Activated T-cell treated with anti-CD3 and anti-CD28 coated beads, Interleukin-2, amount 50 U/mL, for 48 hours (primary cell): ENCODE data around the gene ZNF471.

Source experiments
- DNase-seq, 2 experiments: peaks; one replicate each; pipeline ENCODE4 v3.0.0-alpha.2; 2020

The ZNF471 gene

GRCh38 chr19:56507446-56508289 is at the start of gene ZNF471:
Gene ZNF471, plus strand, starts transcription at chr19:56507855. Its CDS starts 3,717 bp downstream, at chr19:56511572.
- peak; percentile 86 to 88 for DNase-seq

GRCh38 chr19:56474308-56474707 is 33.3 kb upstream of the ZNF471 start:
- no peak for DNase-seq

GRCh38 chr19:56476093-56476492 is 31.6 kb upstream of the ZNF471 start:
- DNase-seq: no peak

DNA sequence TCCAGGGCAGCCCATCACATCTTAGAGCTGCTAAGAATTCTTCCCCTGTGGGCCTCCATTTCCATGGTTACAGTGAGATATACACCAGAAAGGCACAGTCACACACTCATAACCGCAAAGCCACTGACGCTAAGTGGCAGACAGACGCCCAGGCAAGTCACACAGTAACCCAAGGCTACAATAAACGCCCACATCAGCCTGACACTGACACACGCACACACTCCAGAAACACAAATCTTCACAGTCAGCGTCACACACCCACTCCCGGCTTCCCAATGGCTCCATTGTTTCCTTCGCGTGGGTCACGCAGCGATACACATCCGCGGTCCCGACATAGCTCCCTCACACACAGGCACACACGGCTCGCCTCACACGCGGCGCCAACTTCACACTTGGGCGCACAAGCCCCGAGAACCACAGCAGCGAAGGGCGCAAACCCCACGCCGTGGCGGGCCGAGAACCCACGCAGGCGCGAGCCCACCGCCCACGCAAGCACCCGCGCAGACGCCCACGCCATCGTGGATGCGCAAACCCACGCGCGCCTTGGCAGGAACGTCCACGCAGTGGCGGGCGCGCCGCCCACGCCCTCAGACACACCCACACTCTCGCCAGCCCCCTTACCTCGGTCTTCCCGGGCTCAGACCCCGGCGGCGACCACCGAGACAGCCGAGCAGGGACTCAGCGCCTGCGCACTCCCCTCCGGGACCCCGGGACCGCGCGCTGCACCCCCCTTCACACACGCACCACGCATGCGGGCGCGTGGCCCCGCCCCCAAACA is 30.8 kb upstream of the ZNF471 start, which contains the start of gene ZNF667:
TSS of gene ZNF667 (minus strand) at position 695 of the 778 bp plus-strand sequence. CDS start 14,975 bp downstream, outside the sequence.
- DNase-seq: peak; percentile 31 to 43

- peak; percentile 73 to 76 for DNase-seq
Measured at GRCh38 chr19:56477429-56478338, 30.0 kb upstream of the ZNF471 start.

DNA sequence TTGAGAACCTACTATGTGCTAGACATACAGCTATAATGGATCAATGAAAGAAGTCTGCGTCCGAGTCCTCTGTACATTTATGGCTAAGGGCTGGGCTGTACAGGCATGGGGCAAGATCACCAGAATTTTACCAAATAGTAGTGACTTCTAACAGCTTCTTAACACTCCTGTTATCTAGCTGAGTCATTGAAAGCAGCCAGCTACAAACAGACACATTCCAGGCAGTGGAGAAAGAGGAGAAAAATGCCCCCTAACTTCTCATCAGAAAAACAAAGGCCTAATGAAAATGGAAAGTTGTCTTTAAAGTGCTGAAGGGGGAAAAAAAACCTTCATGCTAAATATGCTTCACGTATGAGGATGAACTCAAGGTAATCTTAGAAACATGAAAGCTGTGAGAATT is 16.3 kb upstream of the ZNF471 start:
- no peak for DNase-seq

DNA sequence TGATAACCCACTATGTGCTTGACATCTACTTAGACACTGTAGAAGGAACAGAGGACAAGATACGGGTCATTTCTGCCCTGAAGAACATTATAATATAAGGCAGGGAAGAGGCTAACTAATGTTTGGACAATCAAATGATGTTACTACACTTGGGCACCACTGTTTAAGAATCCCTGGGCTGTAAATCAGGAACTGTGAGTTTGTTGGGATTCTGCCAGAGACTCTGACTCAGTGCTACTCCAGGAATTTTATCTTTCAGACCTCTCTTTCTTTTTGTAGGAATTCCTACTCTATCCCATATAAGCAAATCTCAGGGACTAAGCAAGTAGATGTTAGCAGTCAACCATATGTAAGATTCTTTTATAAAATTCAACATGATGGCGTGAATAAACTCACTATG is 3.1 kb upstream of the ZNF471 start:
- no peak for DNase-seq

GRCh38 chr19:56508290-56508778 is 679 bp downstream of the ZNF471 start:
- peak in 1 of 2 experiments; percentile 15 for DNase-seq

- no peak for DNase-seq
Measured at GRCh38 chr19:56525214-56525860, 17.7 kb downstream of the ZNF471 start.

DNA sequence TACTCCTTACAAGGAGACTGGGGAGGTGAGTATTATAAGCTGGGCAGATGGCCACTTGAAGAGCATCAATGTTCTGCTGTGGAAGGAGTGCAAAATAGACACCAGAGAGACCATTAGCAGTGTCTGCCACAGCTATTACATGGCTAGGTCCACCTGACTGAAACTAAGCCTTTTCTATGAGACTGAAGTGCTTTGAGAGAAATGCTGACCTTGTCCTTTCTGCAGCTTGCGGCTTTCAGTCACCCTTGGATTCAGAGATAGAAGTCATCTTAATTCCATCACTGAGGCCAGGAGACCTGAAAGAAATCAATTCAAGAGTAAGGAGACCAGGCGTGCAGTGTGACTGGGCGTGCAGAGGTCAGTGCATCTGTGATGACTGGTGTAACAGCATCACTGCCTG is 29.8 kb downstream of the ZNF471 start:
- DNase-seq: no peak

GRCh38 chr19:56538254-56538760 is 30.7 kb downstream of the ZNF471 start:
- peak; percentile 89 to 92 for DNase-seq

DNA sequence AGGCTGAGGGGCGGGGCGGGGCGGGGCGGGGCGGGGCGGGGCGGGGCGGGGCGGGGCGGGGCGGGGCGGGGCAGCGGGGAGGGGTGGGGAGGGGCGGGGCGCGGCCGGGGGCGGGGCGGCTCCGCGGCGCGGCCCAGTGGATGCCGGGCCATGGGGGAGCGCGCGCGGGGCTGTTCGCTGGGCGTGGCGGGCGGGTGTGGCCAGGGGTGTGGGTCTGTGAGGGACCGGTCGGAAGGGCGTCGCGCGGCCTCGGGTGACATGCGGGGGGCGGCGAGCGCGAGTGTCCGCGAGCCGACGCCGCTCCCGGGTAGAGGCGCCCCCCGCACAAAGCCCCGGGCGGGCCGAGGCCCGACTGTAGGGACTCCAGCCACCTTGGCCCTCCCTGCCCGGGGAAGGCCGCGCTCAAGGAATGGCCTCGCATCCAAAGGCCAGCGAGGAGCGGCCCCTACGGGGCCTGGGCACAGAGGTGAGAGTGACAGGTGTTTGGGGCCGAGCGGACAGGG is 31.2 kb downstream of the ZNF471 start, which contains the start of gene ZFP28:
TSS of gene ZFP28 (plus strand) at position 188 of the 503 bp plus-strand sequence. CDS start at position 259, 71 bp downstream.
- peak; percentile 73 to 79 for DNase-seq

GRCh38 chr19:56543776-56544175 is 36.1 kb downstream of the ZNF471 start:
- no peak for DNase-seq

GRCh38 chr19:56547535-56547934 is 39.9 kb downstream of the ZNF471 start:
- no peak for DNase-seq

DNA sequence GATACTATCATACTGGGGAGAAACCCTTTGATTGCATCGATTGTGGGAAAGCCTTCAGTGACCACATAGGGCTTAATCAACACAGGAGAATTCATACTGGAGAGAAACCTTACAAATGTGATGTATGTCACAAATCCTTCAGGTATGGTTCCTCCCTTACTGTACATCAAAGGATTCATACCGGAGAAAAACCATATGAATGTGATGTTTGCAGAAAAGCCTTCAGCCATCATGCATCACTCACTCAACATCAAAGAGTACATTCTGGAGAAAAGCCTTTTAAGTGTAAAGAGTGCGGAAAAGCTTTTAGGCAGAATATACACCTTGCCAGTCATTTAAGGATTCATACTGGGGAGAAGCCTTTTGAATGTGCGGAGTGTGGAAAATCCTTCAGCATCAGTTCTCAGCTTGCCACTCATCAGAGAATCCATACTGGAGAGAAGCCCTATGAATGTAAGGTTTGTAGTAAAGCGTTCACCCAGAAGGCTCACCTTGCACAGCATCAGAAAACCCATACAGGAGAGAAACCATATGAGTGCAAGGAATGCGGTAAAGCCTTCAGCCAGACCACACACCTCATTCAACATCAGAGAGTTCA is 46.7 kb downstream of the ZNF471 start:
- DNase-seq: no peak

DNA sequence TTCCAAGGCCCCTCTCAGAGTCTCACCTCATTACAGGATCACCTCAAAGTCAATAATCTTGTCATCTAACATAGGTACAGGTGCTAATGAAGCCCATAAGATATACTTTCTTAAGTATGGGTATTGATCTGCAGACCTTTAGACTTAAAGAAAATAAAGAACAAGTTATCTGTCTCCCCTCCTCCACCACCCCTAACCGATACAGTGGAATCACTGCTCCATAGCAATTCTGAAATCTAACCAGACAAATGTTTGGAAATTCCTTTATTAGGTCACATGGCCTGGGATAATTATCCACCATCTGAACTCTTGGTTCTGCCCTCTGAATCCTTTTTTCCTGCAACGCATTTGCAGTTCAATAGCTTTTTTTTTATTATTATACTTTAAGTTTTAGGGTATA is 55.1 kb downstream of the ZNF471 start:
- DNase-seq: no peak

DNA sequence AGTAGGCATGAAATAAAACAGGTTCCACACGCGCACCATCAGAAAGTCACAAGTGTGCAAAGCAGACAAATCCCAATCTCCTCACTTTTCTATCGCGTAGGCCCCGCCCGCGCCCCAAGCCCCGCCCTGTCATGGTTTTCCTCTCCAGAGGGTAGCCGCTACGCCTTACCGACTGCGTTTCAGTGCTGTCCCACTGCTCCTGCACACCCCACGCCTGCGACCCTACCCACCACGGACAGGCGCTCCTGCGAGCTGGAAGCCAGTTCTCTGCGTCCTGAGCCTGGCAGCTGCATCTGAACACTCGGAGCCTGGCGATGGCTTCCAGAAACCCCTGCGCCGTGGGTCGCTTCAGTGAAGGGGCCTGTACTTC is 59.2 kb downstream of the ZNF471 start:
- no peak for DNase-seq

DNA sequence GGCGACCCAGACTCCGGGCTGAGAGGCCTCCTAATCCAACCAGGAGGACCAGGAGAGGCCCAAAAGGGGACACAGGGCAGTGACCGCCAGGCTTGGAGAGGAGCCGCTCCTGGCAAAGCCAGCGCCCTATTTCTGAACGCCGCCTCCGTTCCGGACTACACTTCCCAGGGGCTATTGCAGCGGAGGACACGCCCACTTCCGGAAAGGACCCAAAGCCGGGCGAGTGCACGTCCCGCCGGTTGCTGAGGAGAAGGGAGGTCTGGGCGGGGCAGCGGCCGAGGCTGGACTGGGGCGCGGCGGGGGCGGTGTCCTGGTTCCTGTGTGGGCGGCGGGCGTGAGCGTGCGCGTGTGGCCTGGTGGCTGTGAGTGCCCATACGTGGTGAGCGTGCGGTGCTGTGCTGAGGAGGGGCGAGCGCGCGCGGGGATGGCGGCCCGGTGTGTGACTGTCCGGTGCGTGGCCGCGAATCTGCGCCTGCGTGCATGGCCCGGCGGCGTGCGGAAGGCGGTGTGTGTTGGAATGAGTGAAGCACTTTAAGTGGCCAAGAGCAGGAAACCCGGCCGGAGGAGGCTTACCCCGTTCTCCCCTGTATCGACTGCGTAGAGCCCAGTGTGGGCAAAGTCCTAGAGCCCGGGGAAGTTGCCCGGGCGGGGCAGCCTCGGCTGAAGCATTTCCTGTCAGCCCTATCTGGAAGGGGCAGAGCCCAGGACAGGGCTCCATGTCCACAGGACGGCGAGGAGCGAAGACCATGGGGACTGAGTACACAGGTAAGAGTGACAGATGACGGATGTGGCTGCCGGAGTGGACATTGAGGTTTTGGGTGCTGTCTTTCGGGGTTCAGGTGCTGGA is 59.8 kb downstream of the ZNF471 start, which contains the start of gene ZNF470:
TSS of gene ZNF470 (plus strand) at position 195 of the 847 bp plus-strand sequence. CDS start 2,844 bp downstream, outside the sequence.
- peak; percentile 91 to 92 for DNase-seq

- no peak for DNase-seq
Measured at GRCh38 chr19:56572589-56572988, 64.9 kb downstream of the ZNF471 start.

- DNase-seq: no peak
Measured at GRCh38 chr19:56573914-56574313, 66.3 kb downstream of the ZNF471 start.
